Hepatocyte (in vitro differentiated cells): ENCODE data around the gene MTG2. TPM values are rescaled to one million over a fixed set of nuclear protein-coding genes. Genes with fewer than 3 reads are reported as not detected.
A peak's percentile ranks its signal among the peaks of the same experiment; 100 is the strongest.

Source experiments
- DNase-seq: peaks from one replicate; pipeline ENCODE4 v3.0.0-alpha.2; 2016; ENCODE audit warnings: low spot score
- H2AFZ ChIP-seq: fragments of 200-600 bp; sonication (generic); 2 replicates; pipeline ENCODE4 v1.6.0; 2016; ENCODE audit warnings: antibody characterized with exemption, mild to moderate bottlenecking
- H3K27ac ChIP-seq: fragments of 200-600 bp; sonication (generic); 2 replicates; pipeline ENCODE4 v1.5.1; 2016; ENCODE audit warnings: mild to moderate bottlenecking
- H3K27me3 ChIP-seq: fragments of 200-600 bp; sonication (generic); 2 replicates; pipeline ENCODE4 v1.6.1; 2016
- H3K36me3 ChIP-seq: fragments of 200-600 bp; sonication (generic); replicated peaks from 2 replicates; pipeline ENCODE4 v1.5.1; 2016; ENCODE audit warnings: low read depth; ENCODE audit not compliant: insufficient read depth
- H3K4me1 ChIP-seq: fragments of 200-600 bp; sonication (generic); 2 replicates; pipeline ENCODE4 v1.5.1; 2016; ENCODE audit warnings: mild to moderate bottlenecking, moderate library complexity; ENCODE audit not compliant: insufficient read depth
- H3K4me2 ChIP-seq: fragments of 200-600 bp; sonication (generic); 2 replicates; pipeline ENCODE4 v1.6.0; 2016
- H3K4me3 ChIP-seq: fragments of 200-600 bp; sonication (generic); 2 replicates; pipeline ENCODE4 v1.5.1; 2016; ENCODE audit warnings: mild to moderate bottlenecking
- H3K79me2 ChIP-seq: fragments of 200-600 bp; sonication (generic); 2 replicates; pipeline ENCODE4 v1.6.0; 2017; ENCODE audit warnings: mild to moderate bottlenecking
- H3K9me2 ChIP-seq: fragments of 200-600 bp; sonication (generic); replicated peaks from 2 replicates; pipeline ENCODE4 v1.6.0; 2017; ENCODE audit warnings: mild to moderate bottlenecking; ENCODE audit not compliant: insufficient read depth
- H3K9me3 ChIP-seq: fragments of 200-600 bp; sonication (generic); 2 replicates; pipeline ENCODE4 v1.5.1; 2016; ENCODE audit warnings: low read depth, mild to moderate bottlenecking
- H4K20me1 ChIP-seq: fragments of 200-600 bp; sonication (generic); 2 replicates; pipeline ENCODE4 v1.6.0; 2016; ENCODE audit warnings: mild to moderate bottlenecking; ENCODE audit not compliant: insufficient read depth, poor library complexity, severe bottlenecking
- EZH2 ChIP-seq: fragments of 200-600 bp; sonication (generic); IDR thresholded peaks from 2 replicates; pipeline ENCODE4 v1.6.1; 2016; ENCODE audit warnings: antibody characterized with exemption, mild to moderate bottlenecking, borderline replicate concordance
- EZH2phosphoT487 ChIP-seq: fragments of 200-600 bp; sonication (generic); IDR thresholded peaks from one replicate; pipeline ENCODE4 v1.6.1; 2018; ENCODE audit warnings: antibody characterized with exemption, mild to moderate bottlenecking, low read depth, moderate library complexity; ENCODE audit not compliant: unreplicated experiment, severe bottlenecking
- WGBS: methylation state at CpG from one replicate; pipeline ENCODE4 v1.1.6; 2016; ENCODE audit warnings: low lambda C conversion rate; ENCODE audit errors: missing lambda C conversion rate; 5-methylcytosine and 5-hydroxymethylcytosine counted together
- polyA plus RNA-seq: library from polyadenylated mRNA; unstranded; fragments of >200 nt; fragmentation: Nextera tagmentation; extraction: Ambion mirVana; gene quantifications from 2 replicates; pipeline ENCODE4 v1.2.1, GENCODE V29; 2016
- total RNA-seq: library from RNA; depleted of rRNA; stranded (reverse); fragments of >200 nt; gene quantifications from 2 replicates; pipeline ENCODE4 v1.2.3, GENCODE V29; 2014
- TF ChIP-seq, protein P1 (sequence below): fragments of 200-600 bp; sonication (generic); IDR thresholded peaks from 2 replicates; pipeline ENCODE4 v1.5.1; 2016; ENCODE audit warnings: antibody characterized with exemption, mild to moderate bottlenecking; ENCODE audit not compliant: poor library complexity

The MTG2 gene
- total and polyA plus RNA-seq, 2 experiments from 2014 or later, result 18.4 to 26.7 TPM

DNA sequence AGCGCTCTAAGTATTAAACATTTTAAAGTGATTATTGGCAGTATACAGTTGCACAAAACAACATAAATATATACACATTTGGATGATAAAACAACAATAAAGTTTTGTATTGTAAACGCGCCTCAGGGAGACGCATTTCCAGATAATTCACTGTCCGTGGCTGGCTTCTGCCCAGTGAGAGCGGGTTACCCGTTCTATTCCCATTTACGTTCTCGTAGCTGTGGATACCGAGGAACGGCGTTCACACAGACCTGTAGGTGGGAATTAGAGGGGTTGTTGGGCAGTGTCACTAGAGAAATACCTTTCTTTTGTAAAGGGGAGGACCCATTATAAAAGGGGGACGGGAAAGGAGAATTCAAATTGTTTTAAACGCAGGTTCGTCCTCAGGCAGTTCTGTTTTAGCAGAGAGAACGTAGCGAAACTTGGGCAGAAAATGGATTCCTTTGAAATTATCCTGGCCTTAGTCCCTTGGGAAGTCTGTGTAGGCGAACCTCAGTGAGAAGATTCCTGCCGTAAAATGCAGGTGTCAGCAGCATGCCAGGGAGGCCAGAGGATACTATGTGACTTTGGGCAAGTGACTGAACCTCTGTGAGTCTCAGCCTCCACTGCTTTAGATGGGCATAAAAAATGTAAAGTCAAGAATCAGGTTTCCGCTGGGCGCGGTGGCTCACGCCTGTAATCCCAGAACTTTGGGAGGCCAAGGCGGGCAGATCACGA, 756 bp downstream of the MTG2 start:
- Histone ChIP-seq H3K79me2 (peaks cover 52% of the 10 kb centered on the region), H3K9me3 (no peaks in the 10 kb centered on the region), H2AFZ (peak overlapping the region; percentile 62), H4K20me1 (no peaks in the 10 kb centered on the region), H3K36me3 (no peaks in the 10 kb centered on the region), H3K27ac (peak overlapping the region; percentile 92), H3K4me3 (peak overlapping the region; percentile 89), H3K4me1 (peaks cover 15% of the 10 kb centered on the region), H3K9me2 (no peaks in the 10 kb centered on the region), H3K4me2 (peak overlapping the region; percentile 97), H3K27me3 (no peaks in the 10 kb centered on the region)
- WGBS, result 32% methylated on average over 25 of the region's 25 CpGs
- no peak for DNase-seq
- TF ChIP-seq, protein P1, sequence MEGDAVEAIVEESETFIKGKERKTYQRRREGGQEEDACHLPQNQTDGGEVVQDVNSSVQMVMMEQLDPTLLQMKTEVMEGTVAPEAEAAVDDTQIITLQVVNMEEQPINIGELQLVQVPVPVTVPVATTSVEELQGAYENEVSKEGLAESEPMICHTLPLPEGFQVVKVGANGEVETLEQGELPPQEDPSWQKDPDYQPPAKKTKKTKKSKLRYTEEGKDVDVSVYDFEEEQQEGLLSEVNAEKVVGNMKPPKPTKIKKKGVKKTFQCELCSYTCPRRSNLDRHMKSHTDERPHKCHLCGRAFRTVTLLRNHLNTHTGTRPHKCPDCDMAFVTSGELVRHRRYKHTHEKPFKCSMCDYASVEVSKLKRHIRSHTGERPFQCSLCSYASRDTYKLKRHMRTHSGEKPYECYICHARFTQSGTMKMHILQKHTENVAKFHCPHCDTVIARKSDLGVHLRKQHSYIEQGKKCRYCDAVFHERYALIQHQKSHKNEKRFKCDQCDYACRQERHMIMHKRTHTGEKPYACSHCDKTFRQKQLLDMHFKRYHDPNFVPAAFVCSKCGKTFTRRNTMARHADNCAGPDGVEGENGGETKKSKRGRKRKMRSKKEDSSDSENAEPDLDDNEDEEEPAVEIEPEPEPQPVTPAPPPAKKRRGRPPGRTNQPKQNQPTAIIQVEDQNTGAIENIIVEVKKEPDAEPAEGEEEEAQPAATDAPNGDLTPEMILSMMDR, result no peak
- TF ChIP-seq EZH2phosphoT487 (no peak), EZH2 (no peak)

GRCh38 chr20:62186096-62186426, 3.2 kb downstream of the MTG2 start:
- Histone ChIP-seq H3K79me2 (peaks cover 72% of the 10 kb centered on the region), H3K4me2 (no peak overlapping the region), H3K36me3 (no peaks in the 10 kb centered on the region), H3K4me3 (no peak overlapping the region), H3K9me2 (no peaks in the 10 kb centered on the region), H3K27me3 (no peaks in the 10 kb centered on the region), H4K20me1 (no peaks in the 10 kb centered on the region), H3K4me1 (peaks cover 15% of the 10 kb centered on the region), H2AFZ (no peak overlapping the region), H3K27ac (no peak overlapping the region), H3K9me3 (no peaks in the 10 kb centered on the region)
- WGBS, result 96% methylated on average over 3 of the region's 3 CpGs
- DNase-seq, result no peak
- TF ChIP-seq EZH2 (no peak), EZH2phosphoT487 (no peak)

- Histone ChIP-seq H3K27ac (peak overlapping the region; percentile 33), H3K4me3 (no peak overlapping the region), H3K79me2 (peaks cover 74% of the 10 kb centered on the region), H3K9me2 (no peaks in the 10 kb centered on the region), H3K27me3 (no peaks in the 10 kb centered on the region), H3K9me3 (no peaks in the 10 kb centered on the region), H3K4me1 (peaks cover 9% of the 10 kb centered on the region), H2AFZ (no peak overlapping the region), H3K36me3 (no peaks in the 10 kb centered on the region), H3K4me2 (no peak overlapping the region), H4K20me1 (no peaks in the 10 kb centered on the region)
- no peak for TF ChIP-seq EZH2
- TF ChIP-seq EZH2phosphoT487, result no peak
- TF ChIP-seq, protein P1, result no peak
- DNase-seq, result no peak
- WGBS, result 84% methylated on average over 13 of the region's 13 CpGs
Observed at GRCh38 chr20:62186887-62187866, 4.3 kb downstream of the MTG2 start.
